ENCODE measurements around the gene TNS3. TPM values are rescaled to one million over a fixed set of nuclear protein-coding genes. Genes with fewer than 3 reads are reported as not detected.

Gene TNS3
- polyA plus RNA-seq, 1 donor = 66.7 TPM

DNA sequence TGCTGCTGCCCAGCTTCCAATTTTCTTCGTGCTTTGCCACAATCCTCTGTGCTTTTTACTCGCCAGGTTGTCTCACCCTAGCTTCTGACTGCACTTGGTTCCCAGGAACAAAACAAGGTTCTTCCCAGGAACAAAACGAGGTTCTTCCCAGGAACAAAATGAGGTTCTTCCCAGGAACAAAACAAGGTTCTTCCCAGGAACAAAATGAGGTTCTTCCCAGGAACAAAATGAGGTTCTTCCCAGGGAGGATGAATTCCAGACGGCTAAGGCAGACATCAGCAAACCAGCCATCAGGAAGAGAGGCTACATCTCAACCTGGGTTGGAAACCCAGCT, 41.9 kb downstream of the TNS3 start:
- no peaks in the 10 kb centered on the region for H3K27me3 ChIP-seq (ENCODE audit: control insufficient read depth, insufficient read depth, low read length)
- DNase-seq = no peak
- 60% methylated on average over 1 of the region's 4 CpGs for WGBS (ENCODE audit: insufficient coverage, low lambda C conversion rate)
- peak overlapping the region; percentile 97 for H3K27ac ChIP-seq (ENCODE audit: low read length)
- peak overlapping the region; percentile 30 for H3K4me3 ChIP-seq (ENCODE audit: low read length)
- H3K4me1 ChIP-seq (ENCODE audit: control insufficient read depth, insufficient read depth, low read length) = peaks cover 66% of the 10 kb centered on the region
- H3K36me3 ChIP-seq (ENCODE audit: control insufficient read depth, insufficient read depth, low read length) = peaks cover 15% of the 10 kb centered on the region
- H3K9me3 ChIP-seq (ENCODE audit: control insufficient read depth, low read depth, low read length) = no peaks in the 10 kb centered on the region

DNA sequence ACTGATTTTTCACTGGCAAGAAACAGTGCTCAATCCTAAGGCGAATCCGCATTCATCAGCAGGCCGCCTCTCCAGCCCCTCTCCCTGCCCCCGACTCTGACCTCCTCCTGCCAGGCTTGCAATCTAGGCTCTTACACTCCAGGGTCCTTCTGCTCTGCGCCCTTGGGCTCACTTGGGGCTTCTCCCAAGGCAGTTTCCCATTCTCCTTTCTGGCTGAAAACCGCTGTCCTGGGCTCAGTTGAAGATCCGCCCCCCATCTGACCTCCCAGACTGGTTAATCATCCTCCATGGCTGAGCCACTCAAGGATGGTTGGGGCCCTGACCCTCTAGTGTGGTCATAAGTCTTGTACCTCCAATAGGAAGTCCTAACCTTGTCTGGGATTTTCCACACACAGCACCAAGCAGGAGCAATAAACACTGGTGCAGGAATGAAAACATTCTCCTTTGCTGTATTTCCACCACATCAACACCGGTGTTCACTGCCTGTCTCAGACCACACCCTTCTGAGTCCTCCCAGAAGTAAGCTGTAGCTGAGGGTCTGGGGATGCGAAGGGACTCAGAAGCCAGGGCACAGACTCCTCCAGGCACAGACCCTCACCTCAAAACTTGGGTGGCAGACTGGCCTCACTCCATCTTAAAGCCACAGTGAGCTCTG, 42.4 kb downstream of the TNS3 start:
- H3K9me3 ChIP-seq (ENCODE audit: control insufficient read depth, low read depth, low read length) = no peaks in the 10 kb centered on the region
- H3K27ac ChIP-seq (ENCODE audit: low read length) = peak overlapping the region; percentile 97
- no peaks in the 10 kb centered on the region for H3K27me3 ChIP-seq (ENCODE audit: control insufficient read depth, insufficient read depth, low read length)
- no CpG with 5 or more reads among the region's 9 CpGs for WGBS (ENCODE audit: insufficient coverage, low lambda C conversion rate)
- H3K4me1 ChIP-seq (ENCODE audit: control insufficient read depth, insufficient read depth, low read length) = peaks cover 71% of the 10 kb centered on the region
- peaks cover 11% of the 10 kb centered on the region for H3K36me3 ChIP-seq (ENCODE audit: control insufficient read depth, insufficient read depth, low read length)
- peak; percentile 86 to 91 for DNase-seq
- H3K4me3 ChIP-seq (ENCODE audit: low read length) = peak overlapping the region; percentile 55

DNA sequence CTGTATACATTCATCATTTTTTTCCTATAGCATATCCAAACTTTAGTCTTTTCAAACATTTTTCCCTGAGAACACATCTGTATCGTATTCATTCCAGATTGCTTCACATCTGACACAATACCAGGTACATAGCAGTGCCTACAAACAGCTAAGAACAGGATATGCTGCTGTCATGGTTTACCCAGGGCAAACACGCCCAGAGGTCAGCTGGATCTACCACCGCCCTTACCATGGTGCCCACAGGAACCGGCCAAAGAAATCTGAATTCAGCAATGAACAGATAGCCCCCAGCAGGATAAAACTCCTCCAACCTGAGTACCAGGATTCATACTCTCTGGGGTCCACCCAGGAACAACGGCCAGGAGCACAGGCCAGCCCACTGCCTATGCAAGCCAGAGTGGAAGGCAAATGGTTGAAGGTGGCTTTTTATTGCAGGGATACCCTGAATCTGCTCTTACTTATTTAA, 43.0 kb downstream of the TNS3 start:
- peak in 1 of 2 donors; percentile 52 for DNase-seq
- H3K4me3 ChIP-seq (ENCODE audit: low read length) = peak overlapping the region; percentile 55
- WGBS (ENCODE audit: insufficient coverage, low lambda C conversion rate) = no CpG with 5 or more reads among the region's 5 CpGs
- H3K36me3 ChIP-seq (ENCODE audit: control insufficient read depth, insufficient read depth, low read length) = peaks cover 6% of the 10 kb centered on the region
- no peaks in the 10 kb centered on the region for H3K27me3 ChIP-seq (ENCODE audit: control insufficient read depth, insufficient read depth, low read length)
- H3K27ac ChIP-seq (ENCODE audit: low read length) = peak overlapping the region; percentile 97
- no peaks in the 10 kb centered on the region for H3K9me3 ChIP-seq (ENCODE audit: control insufficient read depth, low read depth, low read length)
- peaks cover 71% of the 10 kb centered on the region for H3K4me1 ChIP-seq (ENCODE audit: control insufficient read depth, insufficient read depth, low read length)

DNA sequence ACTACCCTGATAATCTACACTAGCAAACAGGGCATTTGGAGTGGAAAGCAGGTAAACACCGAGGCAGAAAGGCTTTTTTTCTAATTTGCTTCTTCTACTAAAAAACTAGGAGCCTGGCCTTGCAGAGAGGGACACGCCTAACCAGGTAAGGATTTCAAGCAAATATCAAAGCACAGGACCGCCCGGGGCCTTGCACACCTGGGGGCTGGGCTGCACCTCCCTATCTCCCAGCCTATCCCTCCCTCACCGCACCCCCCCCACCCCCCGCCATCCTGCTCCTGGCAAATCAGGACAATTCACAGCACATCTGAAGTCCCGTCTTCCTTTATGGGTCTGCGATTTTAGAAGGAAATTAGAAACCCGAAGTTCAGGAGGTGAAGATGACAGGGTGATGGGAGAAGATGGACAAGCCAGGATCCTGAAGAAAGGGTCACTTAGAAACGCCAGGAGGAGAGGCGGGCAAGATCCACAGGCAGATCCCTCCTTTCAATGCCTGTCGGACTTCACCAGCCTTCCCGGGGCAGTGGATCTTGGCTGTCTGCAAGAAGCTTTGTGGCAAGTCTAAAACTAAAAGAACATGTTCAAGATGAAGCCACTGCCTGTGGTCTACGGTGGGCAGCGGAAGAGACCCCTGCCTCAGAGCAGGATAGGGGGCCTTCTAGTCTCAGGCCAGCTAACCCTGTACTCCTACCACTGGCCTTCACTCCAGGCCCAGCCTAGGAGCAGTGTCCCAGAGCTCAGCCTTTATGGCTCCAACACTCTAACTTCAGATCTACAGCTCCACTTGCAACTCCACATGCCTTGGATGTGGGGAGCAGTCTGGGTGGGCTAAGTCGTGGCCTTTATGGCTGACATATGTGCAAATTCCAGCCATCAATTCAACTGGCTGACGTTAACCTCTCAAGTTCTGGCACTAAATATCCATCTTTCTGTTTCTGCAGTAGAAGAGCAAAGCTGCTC, 43.9 kb downstream of the TNS3 start:
- 100% methylated on average over 1 of the region's 17 CpGs for WGBS (ENCODE audit: insufficient coverage, low lambda C conversion rate)
- H3K4me3 ChIP-seq (ENCODE audit: low read length) = peak overlapping the region; percentile 55

DNA sequence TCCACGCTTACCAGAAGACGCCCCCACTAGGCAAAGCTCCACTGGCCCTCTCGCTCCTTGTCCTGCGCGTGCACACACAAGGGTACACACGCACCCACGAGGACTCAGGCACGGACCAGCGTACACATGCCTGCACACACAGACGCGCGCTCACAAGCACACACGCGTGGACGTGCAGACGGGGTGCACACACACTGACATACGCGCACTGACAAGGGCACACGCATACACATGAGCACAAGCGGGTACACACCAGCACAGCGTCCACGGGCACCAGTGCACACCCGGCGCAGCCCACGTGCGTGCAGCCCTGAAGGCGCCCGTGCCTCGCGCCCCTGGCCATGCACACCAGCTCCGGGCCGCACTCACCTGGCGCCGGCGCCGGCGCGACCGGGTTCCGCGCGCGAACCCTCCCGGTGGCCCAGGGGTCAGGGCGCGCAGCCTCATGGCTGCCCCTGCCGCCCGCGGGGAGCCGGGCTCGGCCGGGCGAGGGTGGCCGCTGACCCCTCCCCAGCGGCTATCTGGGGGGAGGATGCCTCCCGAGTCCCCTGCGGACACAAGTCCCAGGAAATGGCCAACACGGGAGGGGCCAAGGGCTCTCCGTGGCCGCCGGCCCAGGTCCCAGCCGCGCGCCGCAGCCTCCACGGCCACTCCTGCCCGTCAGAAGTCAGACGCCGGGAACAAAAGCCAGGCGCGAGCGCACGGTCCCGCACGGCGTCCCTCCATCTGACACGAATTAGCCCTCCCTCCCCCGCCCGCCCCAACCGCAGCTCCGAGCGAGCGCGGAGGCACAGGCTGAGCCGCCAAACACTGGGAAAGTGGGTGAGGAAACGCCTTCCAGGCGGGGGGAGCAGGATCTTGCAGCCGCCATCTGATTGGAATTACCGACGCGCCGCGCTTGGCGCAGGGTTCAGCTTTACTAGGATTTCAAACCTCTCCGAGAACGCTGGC, 45.0 kb downstream of the TNS3 start:
- H3K9me3 ChIP-seq (ENCODE audit: control insufficient read depth, low read depth, low read length) = no peaks in the 10 kb centered on the region
- no peaks in the 10 kb centered on the region for H3K27me3 ChIP-seq (ENCODE audit: control insufficient read depth, insufficient read depth, low read length)
- no peaks in the 10 kb centered on the region for H3K36me3 ChIP-seq (ENCODE audit: control insufficient read depth, insufficient read depth, low read length)
- peak; percentile 40 to 73 for DNase-seq
- no CpG with 5 or more reads among the region's 96 CpGs for WGBS (ENCODE audit: insufficient coverage, low lambda C conversion rate)
- peak overlapping the region; percentile 55 for H3K4me3 ChIP-seq (ENCODE audit: low read length)
- H3K27ac ChIP-seq (ENCODE audit: low read length) = peak overlapping the region; percentile 97
- H3K4me1 ChIP-seq (ENCODE audit: control insufficient read depth, insufficient read depth, low read length) = peaks cover 58% of the 10 kb centered on the region

More for the DNA sequence above, 43.9 kb downstream of the TNS3 start:
- H3K9me3 ChIP-seq (ENCODE audit: control insufficient read depth, low read depth, low read length) = no peaks in the 10 kb centered on the region
- no peaks in the 10 kb centered on the region for H3K27me3 ChIP-seq (ENCODE audit: control insufficient read depth, insufficient read depth, low read length)
- peak overlapping the region; percentile 97 for H3K27ac ChIP-seq (ENCODE audit: low read length)
- H3K4me1 ChIP-seq (ENCODE audit: control insufficient read depth, insufficient read depth, low read length) = peaks cover 63% of the 10 kb centered on the region
- DNase-seq = peak in 1 of 2 donors; percentile 58
- peaks cover 2% of the 10 kb centered on the region for H3K36me3 ChIP-seq (ENCODE audit: control insufficient read depth, insufficient read depth, low read length)

DNA sequence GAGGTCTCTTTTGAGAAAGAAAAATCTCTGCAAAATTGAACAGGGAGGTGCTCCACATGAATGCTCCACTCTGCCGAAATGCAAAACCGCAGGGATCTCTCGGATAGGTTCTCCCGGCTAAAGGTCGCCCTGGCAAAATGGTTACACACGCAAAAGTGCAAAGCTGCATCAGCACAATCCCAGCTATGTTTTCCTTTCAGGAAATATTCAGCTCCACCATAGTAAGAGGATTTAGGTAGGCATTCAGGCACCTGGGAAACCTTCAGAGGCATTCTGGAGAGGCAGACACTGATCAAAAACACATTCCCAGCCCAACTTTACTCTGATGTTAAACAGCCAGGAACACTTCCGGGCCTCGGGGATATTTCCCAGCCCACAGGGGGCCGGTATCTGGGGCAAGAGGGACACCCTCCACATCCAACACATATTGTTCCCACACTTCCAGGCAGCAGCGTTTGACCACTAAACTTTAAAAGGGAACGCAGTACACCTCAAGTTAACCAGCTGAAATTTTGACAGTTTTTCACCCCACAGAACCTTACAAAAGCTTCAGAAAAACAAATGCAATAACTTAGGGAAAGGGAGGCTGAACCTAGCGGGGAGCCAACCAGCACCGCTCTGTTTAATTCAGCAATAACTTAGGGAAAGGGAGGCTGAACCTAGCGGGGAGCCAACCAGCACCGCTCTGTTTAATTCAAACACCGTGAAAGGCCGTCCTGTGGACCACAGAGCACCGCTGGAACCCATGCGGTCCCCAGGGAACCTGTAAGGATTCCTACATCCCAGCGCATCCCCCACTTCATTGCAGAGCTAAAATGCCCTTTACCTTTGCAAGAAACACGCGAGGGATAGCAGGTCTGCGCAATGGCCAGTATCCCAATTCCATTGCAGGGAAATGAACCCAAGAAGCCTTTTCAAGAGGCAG, 45.9 kb downstream of the TNS3 start:
- no peaks in the 10 kb centered on the region for H3K36me3 ChIP-seq (ENCODE audit: control insufficient read depth, insufficient read depth, low read length)
- no peaks in the 10 kb centered on the region for H3K9me3 ChIP-seq (ENCODE audit: control insufficient read depth, low read depth, low read length)
- H3K27me3 ChIP-seq (ENCODE audit: control insufficient read depth, insufficient read depth, low read length) = no peaks in the 10 kb centered on the region
- 68% methylated on average over 3 of the region's 23 CpGs for WGBS (ENCODE audit: insufficient coverage, low lambda C conversion rate)
- H3K4me3 ChIP-seq (ENCODE audit: low read length) = peak overlapping the region; percentile 40
- peaks cover 54% of the 10 kb centered on the region for H3K4me1 ChIP-seq (ENCODE audit: control insufficient read depth, insufficient read depth, low read length)
- DNase-seq = peak; percentile 25 to 57
- H3K27ac ChIP-seq (ENCODE audit: low read length) = peak overlapping the region; percentile 87

DNA sequence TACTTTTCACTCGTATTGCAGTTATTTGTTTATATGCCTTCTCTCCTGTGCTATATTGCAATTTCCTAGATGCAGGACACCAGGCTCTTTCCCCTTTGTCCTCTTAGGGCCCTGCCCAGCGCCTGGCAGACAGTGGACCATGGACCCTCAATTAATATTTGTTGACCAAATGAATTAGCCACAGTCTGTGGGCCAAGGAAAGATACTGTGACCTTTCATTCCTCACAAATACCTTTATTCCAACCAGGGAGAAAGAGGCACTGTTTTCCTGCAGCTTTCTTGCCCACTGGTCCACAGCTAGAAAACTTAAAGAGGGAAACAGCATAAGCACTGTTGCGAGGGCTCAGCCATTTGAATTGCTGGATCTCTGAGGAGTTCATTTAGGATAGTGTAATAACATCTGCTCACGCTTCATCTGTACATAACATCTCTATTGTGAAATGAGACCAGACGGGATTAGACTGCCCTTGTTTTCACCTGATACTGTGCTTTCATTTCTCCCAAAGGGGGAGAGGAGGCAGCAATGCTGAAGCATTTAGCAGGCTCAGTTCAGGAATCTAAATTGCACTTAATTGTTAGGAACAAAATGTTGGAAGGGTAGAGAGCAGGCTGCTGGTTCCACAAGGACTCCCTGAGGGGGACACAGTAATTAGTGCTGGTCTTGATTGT, 46.7 kb downstream of the TNS3 start:
- Histone ChIP-seq H3K4me1 (ENCODE audit: control insufficient read depth, insufficient read depth, low read length) (peaks cover 46% of the 10 kb centered on the region), H3K27ac (ENCODE audit: low read length) (peak overlapping the region; percentile 87), H3K36me3 (ENCODE audit: control insufficient read depth, insufficient read depth, low read length) (no peaks in the 10 kb centered on the region), H3K27me3 (ENCODE audit: control insufficient read depth, insufficient read depth, low read length) (no peaks in the 10 kb centered on the region), H3K4me3 (ENCODE audit: low read length) (no peak overlapping the region), H3K9me3 (ENCODE audit: control insufficient read depth, low read depth, low read length) (no peaks in the 10 kb centered on the region)
- no CpG with 5 or more reads among the region's 5 CpGs for WGBS (ENCODE audit: insufficient coverage, low lambda C conversion rate)
- peak in 1 of 2 donors; percentile 64 for DNase-seq

DNA sequence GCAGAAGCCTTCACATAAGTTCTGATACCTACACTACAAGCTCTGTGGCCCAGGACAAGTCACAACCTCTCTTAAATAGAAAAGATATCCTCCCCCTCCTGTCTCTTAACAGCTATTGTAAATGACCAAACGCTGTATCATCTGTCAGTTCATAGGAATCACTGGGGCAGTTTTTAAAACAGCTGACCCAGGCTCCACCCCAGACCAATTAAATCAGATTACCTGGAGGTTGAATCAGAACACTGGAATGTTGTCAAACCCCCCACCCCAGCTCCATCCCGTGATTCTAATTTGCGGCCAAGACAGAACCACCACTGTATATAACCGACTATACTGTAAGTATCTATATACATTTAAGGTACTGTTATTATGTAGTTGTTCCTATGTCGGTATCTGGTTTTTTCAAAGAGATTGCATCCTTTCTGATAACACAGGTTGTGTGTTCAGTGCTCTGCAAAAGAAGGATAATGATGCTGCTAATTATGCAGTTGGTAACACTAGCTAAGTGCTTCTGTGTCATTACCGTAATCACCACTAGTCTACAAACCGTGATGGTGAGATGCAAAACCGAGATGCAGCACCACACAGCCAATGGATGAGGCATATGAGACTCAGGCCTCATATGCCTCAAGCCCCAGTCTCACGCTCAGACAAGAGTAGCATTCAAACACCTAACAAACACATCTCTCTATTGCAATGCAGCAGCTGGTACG, 47.4 kb downstream of the TNS3 start:
- Histone ChIP-seq H3K9me3 (ENCODE audit: control insufficient read depth, low read depth, low read length) (no peaks in the 10 kb centered on the region), H3K27ac (ENCODE audit: low read length) (peak overlapping the region; percentile 87), H3K36me3 (ENCODE audit: control insufficient read depth, insufficient read depth, low read length) (no peaks in the 10 kb centered on the region), H3K27me3 (ENCODE audit: control insufficient read depth, insufficient read depth, low read length) (no peaks in the 10 kb centered on the region), H3K4me1 (ENCODE audit: control insufficient read depth, insufficient read depth, low read length) (peaks cover 39% of the 10 kb centered on the region), H3K4me3 (ENCODE audit: low read length) (no peak overlapping the region)
- no CpG with 5 or more reads among the region's 10 CpGs for WGBS (ENCODE audit: insufficient coverage, low lambda C conversion rate)
- DNase-seq = peak; percentile 41 to 53

All from large intestine (tissue), 3 donors.